LNCAP (cell line): ENCODE results near the gene SMIM31.

Experiments
- CTCF ChIP-seq: fragments of 450-650 bp; IDR thresholded peaks from 2 replicates; pipeline ENCODE4 v1.5.1; 2017; ENCODE audit warnings: mild to moderate bottlenecking

The SMIM31 gene

GRCh38 chr4:164815711-164816110 is 61.8 kb downstream of the SMIM31 start:
- no peak for TF ChIP-seq CTCF

- TF ChIP-seq CTCF, result no peak
Observed at GRCh38 chr4:164819366-164819765, 65.4 kb downstream of the SMIM31 start.

- no peak for TF ChIP-seq CTCF
Observed at GRCh38 chr4:164821711-164822110, 67.8 kb downstream of the SMIM31 start.

- no peak for TF ChIP-seq CTCF
Observed at GRCh38 chr4:164824581-164824980, 70.7 kb downstream of the SMIM31 start.

- no peak for TF ChIP-seq CTCF
Observed at GRCh38 chr4:164828955-164829354, 75.0 kb downstream of the SMIM31 start.

- TF ChIP-seq CTCF, result no peak
Observed at GRCh38 chr4:164846566-164846965, 92.6 kb downstream of the SMIM31 start.

- no peak for TF ChIP-seq CTCF
Observed at GRCh38 chr4:164847016-164847415, 93.1 kb downstream of the SMIM31 start.

GRCh38 chr4:164847967-164848649 is 94.2 kb downstream of the SMIM31 start:
- no peak for TF ChIP-seq CTCF
